ENCODE measurements around the gene NCOA7. TPM values are rescaled to one million over a fixed set of nuclear protein-coding genes. Genes with fewer than 3 reads are reported as not detected.

NCOA7 gene
- total RNA-seq, 1 experiment from 2014 or later, result 14.4 TPM

DNA sequence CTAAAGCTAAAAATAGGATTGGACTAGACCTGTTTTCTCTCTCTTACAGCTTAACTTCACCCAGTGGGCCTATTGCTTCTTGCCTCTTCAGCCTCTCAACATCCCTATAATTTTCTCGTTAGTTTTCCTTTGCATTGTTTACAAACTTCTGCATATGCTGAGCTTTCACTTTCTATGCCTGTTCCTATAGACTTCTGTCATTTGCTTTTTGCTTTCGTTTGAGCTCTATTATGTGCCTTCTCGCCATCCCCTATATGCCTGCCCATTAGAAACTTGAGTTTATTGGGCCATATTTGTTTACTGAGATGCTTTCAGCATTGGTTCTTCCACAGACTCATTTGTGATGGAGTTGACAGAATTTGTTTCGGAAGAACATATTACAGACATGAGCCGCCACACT is 40.9 kb downstream of the NCOA7 start:
- TF ChIP-seq ZNF219 (CRISPR knock-in tag; IDR thresholded peaks at IDR 0.05; ENCODE audit: borderline replicate concordance), result no peak
- no peak for TF ChIP-seq NR2C2 (CRISPR knock-in tag; IDR thresholded peaks at IDR 0.05)
- POLR2A ChIA-PET, result interaction anchor here (0.6 kb wide), 1 partner anchor 240 kb away, joined by 3 read pairs; no protein-coding TSS in a partner anchor
- H3K4me1 Mint-ChIP-seq, result peaks cover 20% of the 10 kb centered on the region
- no peak overlapping the region for H3K4me3 Mint-ChIP-seq
- H3K27me3 Mint-ChIP-seq (ENCODE audit: low read depth), result no peaks in the 10 kb centered on the region
- ATAC-seq, result no peak
- CTCF ChIA-PET, result interaction anchor here (0.6 to 1.6 kb wide), 2 partner anchors 40 to 125 kb away, joined by 3 to 6 read pairs; partner anchors contain the start of genes HINT3 and NCOA7
- no peak for DNase-seq (ENCODE audit: low spot score)
- no peaks in the 10 kb centered on the region for H3K36me3 Mint-ChIP-seq
- H3K9me3 Mint-ChIP-seq, result 0 out of 2 replicates have a peak, but pooled peaks cover under 1% of the 10 kb centered on the region
- no peak overlapping the region for H3K27ac Mint-ChIP-seq

- Mint-ChIP-seq H3K9me3 (no peaks in the 10 kb centered on the region), H3K36me3 (no peaks in the 10 kb centered on the region), H3K27me3 (ENCODE audit: low read depth) (no peaks in the 10 kb centered on the region), H3K4me3 (no peak overlapping the region), H3K4me1 (peaks cover 20% of the 10 kb centered on the region), H3K27ac (no peak overlapping the region)
- no peak for ATAC-seq
- ChIA-PET POLR2A (no interaction called here), CTCF (interaction anchor here (0.6 to 2.0 kb wide), 4 partner anchors 56 to 517 kb away, joined by 3 to 6 read pairs (median 4); partner anchors contain the start of gene HINT3)
- DNase-seq (ENCODE audit: low spot score), result no peak
- no peak for TF ChIP-seq GABPB1 (CRISPR knock-in tag; IDR thresholded peaks at IDR 0.05)
- TF ChIP-seq, protein P1, sequence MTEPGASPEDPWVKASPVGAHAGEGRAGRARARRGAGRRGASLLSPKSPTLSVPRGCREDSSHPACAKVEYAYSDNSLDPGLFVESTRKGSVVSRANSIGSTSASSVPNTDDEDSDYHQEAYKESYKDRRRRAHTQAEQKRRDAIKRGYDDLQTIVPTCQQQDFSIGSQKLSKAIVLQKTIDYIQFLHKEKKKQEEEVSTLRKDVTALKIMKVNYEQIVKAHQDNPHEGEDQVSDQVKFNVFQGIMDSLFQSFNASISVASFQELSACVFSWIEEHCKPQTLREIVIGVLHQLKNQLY (CRISPR knock-in tag; IDR thresholded peaks at IDR 0.05), result no peak
- TF ChIP-seq, protein P2, sequence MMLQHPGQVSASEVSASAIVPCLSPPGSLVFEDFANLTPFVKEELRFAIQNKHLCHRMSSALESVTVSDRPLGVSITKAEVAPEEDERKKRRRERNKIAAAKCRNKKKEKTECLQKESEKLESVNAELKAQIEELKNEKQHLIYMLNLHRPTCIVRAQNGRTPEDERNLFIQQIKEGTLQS (CRISPR knock-in tag; conservative IDR thresholded peaks at IDR 0.05), result no peak
- no peak for TF ChIP-seq MXD4 (CRISPR knock-in tag; IDR thresholded peaks at IDR 0.05; ENCODE audit: borderline replicate concordance)
- TF ChIP-seq FOXJ3 (CRISPR knock-in tag; IDR thresholded peaks at IDR 0.05; ENCODE audit: borderline replicate concordance), result no peak
- TF ChIP-seq ZNF396 (CRISPR knock-in tag; IDR thresholded peaks at IDR 0.05; ENCODE audit: borderline replicate concordance), result no peak
- no peak for TF ChIP-seq GRHL2 (CRISPR knock-in tag; IDR thresholded peaks at IDR 0.05; ENCODE audit: insufficient replicate concordance, severe bottlenecking)
- no peak for TF ChIP-seq ZNF281 (CRISPR knock-in tag; IDR thresholded peaks at IDR 0.05)
- TF ChIP-seq, protein P3, sequence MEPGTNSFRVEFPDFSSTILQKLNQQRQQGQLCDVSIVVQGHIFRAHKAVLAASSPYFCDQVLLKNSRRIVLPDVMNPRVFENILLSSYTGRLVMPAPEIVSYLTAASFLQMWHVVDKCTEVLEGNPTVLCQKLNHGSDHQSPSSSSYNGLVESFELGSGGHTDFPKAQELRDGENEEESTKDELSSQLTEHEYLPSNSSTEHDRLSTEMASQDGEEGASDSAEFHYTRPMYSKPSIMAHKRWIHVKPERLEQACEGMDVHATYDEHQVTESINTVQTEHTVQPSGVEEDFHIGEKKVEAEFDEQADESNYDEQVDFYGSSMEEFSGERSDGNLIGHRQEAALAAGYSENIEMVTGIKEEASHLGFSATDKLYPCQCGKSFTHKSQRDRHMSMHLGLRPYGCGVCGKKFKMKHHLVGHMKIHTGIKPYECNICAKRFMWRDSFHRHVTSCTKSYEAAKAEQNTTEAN (CRISPR knock-in tag; IDR thresholded peaks at IDR 0.05), result no peak
- TF ChIP-seq NFE2L1 (CRISPR knock-in tag; IDR thresholded peaks at IDR 0.05), result no peak
- no peak for TF ChIP-seq TEAD1 (CRISPR knock-in tag; IDR thresholded peaks at IDR 0.05)
These were observed 41.8 kb downstream of the NCOA7 start for GRCh38 chr6:125832391-125833117.

DNA sequence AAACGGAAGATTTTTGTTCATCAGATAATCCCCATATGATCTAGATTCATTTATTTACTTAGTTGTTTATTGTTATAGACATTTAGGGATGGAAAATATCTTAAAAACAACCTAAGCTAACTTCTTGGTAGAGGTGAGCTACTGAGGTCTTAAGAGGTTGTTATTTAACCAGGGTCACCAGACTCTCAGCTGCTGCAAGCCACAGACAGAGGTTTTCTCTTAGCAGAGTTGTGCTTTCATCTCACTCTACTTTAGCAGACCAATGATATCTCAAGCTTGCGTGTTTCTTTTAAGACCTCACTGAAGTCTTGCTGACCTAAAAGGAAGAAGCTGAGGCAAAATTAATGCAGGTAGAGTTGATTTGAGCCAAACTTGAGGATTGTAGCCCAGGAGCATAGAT is 43.6 kb downstream of the NCOA7 start:
- Mint-ChIP-seq H3K9me3 (no peaks in the 10 kb centered on the region), H3K27me3 (ENCODE audit: low read depth) (no peaks in the 10 kb centered on the region), H3K36me3 (no peaks in the 10 kb centered on the region), H3K4me3 (no peak overlapping the region), H3K4me1 (peaks cover 20% of the 10 kb centered on the region), H3K27ac (no peak overlapping the region)
- DNase-seq (ENCODE audit: low spot score) (no peak), ATAC-seq (no peak)
- ChIA-PET POLR2A (no interaction called here), CTCF (interaction anchor here (1.2 to 2.0 kb wide), 5 partner anchors 34 to 122 kb away, joined by 3 to 7 read pairs (median 4); partner anchors contain the start of gene NCOA7)
- TF ChIP-seq ZNF532 (CRISPR knock-in tag; IDR thresholded peaks at IDR 0.05; ENCODE audit: borderline replicate concordance) (no peak), FOXK1 (CRISPR knock-in tag; IDR thresholded peaks at IDR 0.05) (no peak), ZNF416 (CRISPR knock-in tag; IDR thresholded peaks at IDR 0.05) (no peak), FOXJ3 (CRISPR knock-in tag; IDR thresholded peaks at IDR 0.05; ENCODE audit: borderline replicate concordance) (no peak), ZNF232 (CRISPR knock-in tag; IDR thresholded peaks at IDR 0.05) (no peak), TCF7 (CRISPR knock-in tag; IDR thresholded peaks at IDR 0.05; ENCODE audit: low read depth) (no peak), ZNF138 (CRISPR knock-in tag; conservative IDR thresholded peaks at IDR 0.05) (no peak)
